Testis (tissue), 3 donors: ENCODE measurements around the gene ZNF345. TPM values are rescaled to one million over a fixed set of nuclear protein-coding genes. Genes with fewer than 3 reads are reported as not detected.

ENCODE experiments used
- DNase-seq: peaks from one replicate; pipeline ENCODE4 v3.0.0-alpha.2; 2019
- H3K27ac ChIP-seq, 2 donors: fragments of 200-600 bp; sonication (generic); one replicate each; pipeline ENCODE4 v1.5.1; 2019
- H3K27me3 ChIP-seq: fragments of 200-600 bp; sonication (generic); one replicate; pipeline ENCODE4 v1.5.1; 2019
- H3K36me3 ChIP-seq: fragments of 200-600 bp; sonication (generic); one replicate; pipeline ENCODE4 v1.5.1; 2017; ENCODE audit warnings: low read depth; ENCODE audit errors: missing control alignments
- H3K4me1 ChIP-seq: fragments of 200-600 bp; sonication (generic); one replicate; pipeline ENCODE4 v1.5.1; 2019
- H3K4me3 ChIP-seq, 2 donors: fragments of 200-600 bp; sonication (generic); one replicate each; pipeline ENCODE4 v1.5.1; 2017 to 2019
- H3K9me3 ChIP-seq: fragments of 200-600 bp; sonication (generic); one replicate; pipeline ENCODE4 v1.5.1; 2017
- POLR2A ChIP-seq: fragments of 450-650 bp; IDR thresholded peaks from one replicate; pipeline ENCODE4 v1.6.1; 2017; ENCODE audit warnings: antibody characterized with exemption, mild to moderate bottlenecking, moderate library complexity
- WGBS, 2 donors: methylation state at CpG; one replicate each; pipeline ENCODE4 v1.1.5; 2018; 5-methylcytosine and 5-hydroxymethylcytosine counted together
- intact Hi-C: fragments of 100-400 bp; cut with DNase I; formaldehyde crosslinking; loops from one replicate; pipeline ENCODE4 v1.15.1; 2023; ENCODE audit warnings: low total_unique reads
- polyA plus RNA-seq: library from polyadenylated mRNA; stranded (reverse); fragments of 350-450 nt; fragmentation: Illumina TruSeq; extraction: RNeasy Lipid Tissue Mini Kit (QIAGEN cat#74804); gene quantifications from one replicate; pipeline ENCODE4 v1.2.3, GENCODE V29; 2014; ENCODE audit warnings: low read depth, low replicate concordance; ENCODE audit not compliant: insufficient read depth
- total RNA-seq, 2 donors: library from RNA; depleted of rRNA; stranded (reverse); fragments of >200 nt; gene quantifications; one replicate each; pipeline ENCODE4 v1.2.3, GENCODE V29; 2016
- TF ChIP-seq, protein P1 (sequence below), 3 experiments: fragments of 450-650 bp in 2 of 3; fragments of 200-600 bp in 1 of 3; sonication (generic) in 1 of 3; IDR thresholded peaks; one replicate each; pipeline ENCODE4 v1.5.1; 2016 to 2019; ENCODE audit warnings: antibody characterized with exemption in 3 of 3, mild to moderate bottlenecking in 2 of 3, moderate library complexity in 1 of 3

ZNF345 gene
- total and polyA plus RNA-seq, 3 donors from 2014 or later, result 9.5 to 14.4 (median 14.3) TPM

DNA sequence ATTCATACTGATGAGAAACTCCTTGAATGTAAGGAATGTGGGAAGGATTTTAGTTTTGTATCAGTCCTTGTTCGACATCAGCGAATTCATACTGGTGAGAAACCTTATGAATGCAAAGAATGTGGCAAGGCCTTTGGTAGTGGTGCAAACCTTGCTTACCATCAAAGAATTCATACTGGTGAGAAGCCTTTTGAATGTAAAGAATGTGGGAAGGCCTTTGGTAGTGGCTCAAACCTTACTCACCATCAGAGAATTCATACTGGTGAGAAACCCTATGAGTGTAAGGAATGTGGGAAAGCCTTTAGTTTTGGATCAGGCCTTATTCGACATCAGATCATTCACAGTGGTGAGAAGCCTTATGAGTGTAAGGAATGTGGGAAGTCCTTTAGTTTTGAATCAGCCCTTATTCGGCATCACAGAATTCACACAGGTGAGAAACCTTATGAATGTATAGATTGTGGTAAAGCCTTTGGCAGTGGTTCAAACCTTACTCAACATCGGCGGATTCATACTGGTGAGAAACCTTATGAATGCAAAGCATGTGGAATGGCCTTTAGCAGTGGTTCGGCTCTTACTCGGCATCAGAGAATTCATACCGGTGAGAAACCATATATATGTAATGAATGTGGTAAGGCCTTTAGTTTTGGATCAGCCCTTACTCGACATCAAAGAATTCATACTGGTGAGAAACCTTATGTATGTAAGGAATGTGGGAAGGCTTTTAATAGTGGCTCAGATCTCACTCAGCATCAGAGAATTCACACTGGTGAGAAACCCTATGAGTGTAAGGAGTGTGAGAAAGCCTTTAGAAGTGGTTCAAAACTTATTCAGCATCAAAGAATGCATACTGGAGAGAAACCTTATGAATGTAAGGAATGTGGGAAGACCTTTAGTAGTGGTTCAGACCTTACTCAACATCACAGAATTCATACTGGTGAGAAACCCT is 26.6 kb downstream of the ZNF345 start:
- TF ChIP-seq POLR2A, result no peak
- TF ChIP-seq, protein P1, sequence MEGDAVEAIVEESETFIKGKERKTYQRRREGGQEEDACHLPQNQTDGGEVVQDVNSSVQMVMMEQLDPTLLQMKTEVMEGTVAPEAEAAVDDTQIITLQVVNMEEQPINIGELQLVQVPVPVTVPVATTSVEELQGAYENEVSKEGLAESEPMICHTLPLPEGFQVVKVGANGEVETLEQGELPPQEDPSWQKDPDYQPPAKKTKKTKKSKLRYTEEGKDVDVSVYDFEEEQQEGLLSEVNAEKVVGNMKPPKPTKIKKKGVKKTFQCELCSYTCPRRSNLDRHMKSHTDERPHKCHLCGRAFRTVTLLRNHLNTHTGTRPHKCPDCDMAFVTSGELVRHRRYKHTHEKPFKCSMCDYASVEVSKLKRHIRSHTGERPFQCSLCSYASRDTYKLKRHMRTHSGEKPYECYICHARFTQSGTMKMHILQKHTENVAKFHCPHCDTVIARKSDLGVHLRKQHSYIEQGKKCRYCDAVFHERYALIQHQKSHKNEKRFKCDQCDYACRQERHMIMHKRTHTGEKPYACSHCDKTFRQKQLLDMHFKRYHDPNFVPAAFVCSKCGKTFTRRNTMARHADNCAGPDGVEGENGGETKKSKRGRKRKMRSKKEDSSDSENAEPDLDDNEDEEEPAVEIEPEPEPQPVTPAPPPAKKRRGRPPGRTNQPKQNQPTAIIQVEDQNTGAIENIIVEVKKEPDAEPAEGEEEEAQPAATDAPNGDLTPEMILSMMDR (IDR thresholded peaks at IDR 0.05), result no peak
- H3K27me3 ChIP-seq, result no peaks in the 10 kb centered on the region
- no peak for DNase-seq
- H3K4me1 ChIP-seq, result no peaks in the 10 kb centered on the region
- no peak overlapping the region for H3K27ac ChIP-seq
- intact Hi-C loops, result no loop called here
- no peaks in the 10 kb centered on the region for H3K36me3 ChIP-seq
- WGBS, 2 donors, result 96 to 98% methylated on average over 10 of the region's 10 CpGs
- no peaks in the 10 kb centered on the region for H3K9me3 ChIP-seq
- no peak overlapping the region for H3K4me3 ChIP-seq

GRCh38 chr19:36891768-36892357 is 41.2 kb downstream of the ZNF345 start:
- H3K4me3 ChIP-seq, result no peak overlapping the region
- DNase-seq, result no peak
- no peak for TF ChIP-seq POLR2A
- TF ChIP-seq, protein P1 (IDR thresholded peaks at IDR 0.05), result no peak
- no peaks in the 10 kb centered on the region for H3K27me3 ChIP-seq
- H3K36me3 ChIP-seq, result no peaks in the 10 kb centered on the region
- no peaks in the 10 kb centered on the region for H3K4me1 ChIP-seq
- WGBS, 2 donors, result 96% methylated on average over 3 of the region's 3 CpGs
- peaks cover 2% of the 10 kb centered on the region for H3K9me3 ChIP-seq
- no peak overlapping the region for H3K27ac ChIP-seq
- intact Hi-C loops, result no loop called here

DNA sequence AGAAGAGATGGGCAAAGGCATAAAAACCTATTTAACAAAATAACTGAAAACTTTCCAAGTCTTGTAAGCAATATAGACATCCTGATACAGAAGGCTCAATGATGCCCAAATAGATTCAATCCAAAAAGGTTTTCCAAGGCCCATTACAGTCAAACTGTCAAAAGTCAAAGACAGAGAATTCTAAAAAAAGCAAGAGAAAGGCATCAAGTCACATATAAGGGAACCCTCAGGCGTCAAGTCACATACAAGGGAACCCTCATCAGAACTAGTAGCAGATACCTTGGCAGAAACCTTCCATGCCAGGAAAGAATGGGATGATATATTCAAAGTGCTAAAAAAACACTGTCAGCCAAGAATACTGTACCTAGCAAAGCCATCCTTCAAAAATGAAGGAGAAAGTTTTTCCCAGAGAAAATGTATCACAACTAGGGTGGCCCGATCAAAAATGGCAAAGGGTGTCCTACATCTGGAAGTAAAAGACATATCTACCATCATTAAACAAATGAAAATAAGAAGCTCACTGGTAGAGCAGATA is 44.2 kb downstream of the ZNF345 start:
- Histone ChIP-seq H3K9me3 (peaks cover 2% of the 10 kb centered on the region), H3K27ac (no peak overlapping the region), H3K4me1 (no peaks in the 10 kb centered on the region), H3K27me3 (no peaks in the 10 kb centered on the region), H3K4me3 (no peak overlapping the region), H3K36me3 (no peaks in the 10 kb centered on the region)
- WGBS, 2 donors, result 89 to 95% methylated on average over 2 of the region's 2 CpGs
- intact Hi-C loops, result no loop called here
- TF ChIP-seq, protein P1 (IDR thresholded peaks at IDR 0.05), result no peak
- no peak for TF ChIP-seq POLR2A
- no peak for DNase-seq

- H3K9me3 ChIP-seq, result peaks cover 2% of the 10 kb centered on the region
- 97% methylated on average over 4 of the region's 4 CpGs for WGBS, 2 donors
- no peaks in the 10 kb centered on the region for H3K36me3 ChIP-seq
- H3K27ac ChIP-seq, result no peak overlapping the region
- no peak for DNase-seq
- H3K4me1 ChIP-seq, result no peaks in the 10 kb centered on the region
- H3K27me3 ChIP-seq, result no peaks in the 10 kb centered on the region
- H3K4me3 ChIP-seq, result no peak overlapping the region
- TF ChIP-seq, protein P1 (IDR thresholded peaks at IDR 0.05), result no peak
- TF ChIP-seq POLR2A, result no peak
- intact Hi-C loops, result no loop called here
These were observed 47.7 kb downstream of the ZNF345 start for GRCh38 chr19:36898422-36898821.
